Calu3 (cell line): ENCODE results near the gene CDH13. TPM values are rescaled to one million over a fixed set of nuclear protein-coding genes. Genes with fewer than 3 reads are reported as not detected.

ENCODE experiments used
- BruUV-seq: library from RNA; stranded (reverse); fragments of 400-500 nt; replicated peaks from 2 replicates; lab custom pipeline; 2021; lab: Mats Ljungman, UMichigan
- CTCF ChIA-PET: fragments of 300-600 bp; sonication (Branson Sonifier 250); formaldehyde crosslinking; loops from one replicate; lab custom pipeline; 2022; ENCODE audit warnings: antibody characterized with exemption; lab: Charles Lee
- DNase-seq: peaks from one replicate; pipeline ENCODE4 v3.0.0; 2022
- H3K27ac Mint-ChIP-seq: one replicate; pipeline ENCODE4 v1.8.0; 2022; ENCODE audit warnings: mixed read lengths; ENCODE audit not compliant: unreplicated experiment
- H3K27me3 Mint-ChIP-seq: one replicate; pipeline ENCODE4 v1.8.0; 2022; ENCODE audit warnings: mixed read lengths; ENCODE audit not compliant: unreplicated experiment
- H3K36me3 Mint-ChIP-seq: one replicate; pipeline ENCODE4 v1.8.0; 2022; ENCODE audit warnings: mild to moderate bottlenecking, moderate library complexity, mixed read lengths; ENCODE audit not compliant: insufficient read depth, unreplicated experiment
- H3K4me1 Mint-ChIP-seq: one replicate; pipeline ENCODE4 v1.8.0; 2022; ENCODE audit warnings: mild to moderate bottlenecking, low read depth, mixed read lengths; ENCODE audit not compliant: unreplicated experiment
- H3K4me3 Mint-ChIP-seq: one replicate; pipeline ENCODE4 v1.8.0; 2022; ENCODE audit warnings: mild to moderate bottlenecking, low read depth, moderate library complexity, mixed read lengths; ENCODE audit not compliant: unreplicated experiment
- H3K9me3 Mint-ChIP-seq: one replicate; pipeline ENCODE4 v1.8.0; 2022; ENCODE audit warnings: low read depth, mixed read lengths; ENCODE audit not compliant: unreplicated experiment
- intact Hi-C: fragments of 100-400 bp; cut with micrococcal nuclease; formaldehyde crosslinking; loops from one replicate; pipeline ENCODE4 v1.10.0; 2022; ENCODE audit not compliant: unreplicated experiment
- total RNA-seq: library from RNA; stranded (reverse); gene quantifications from 2 replicates; pipeline ENCODE4 v1.2.3, GENCODE V29; 2022
- TF ChIP-seq, protein P1 (sequence below): fragments of 200-600 bp; IDR thresholded peaks from one replicate; pipeline ENCODE4 v1.8.0; 2022; ENCODE audit warnings: antibody characterized with exemption; ENCODE audit not compliant: unreplicated experiment

Gene CDH13
- total RNA-seq, 1 experiment from 2014 or later = not detected

DNA sequence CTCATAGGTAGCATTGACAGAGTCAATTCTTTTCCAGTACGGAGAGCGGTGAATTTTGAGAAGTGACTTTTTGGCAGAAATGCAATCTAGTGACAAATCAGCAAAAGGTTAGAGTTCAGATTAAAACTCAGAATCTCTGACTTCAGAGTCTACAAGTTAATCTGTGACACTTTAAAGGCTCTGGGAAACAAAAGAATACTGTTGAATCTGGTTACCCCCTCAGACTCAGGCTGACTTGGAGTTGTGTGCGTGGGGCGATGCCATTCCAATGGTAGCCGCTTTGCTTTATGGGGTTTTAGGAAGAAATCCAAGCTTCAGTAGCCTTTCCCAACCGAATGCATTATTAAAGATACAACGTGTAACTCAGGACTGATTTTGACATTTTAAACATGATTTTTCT lies 118.2 kb downstream of the CDH13 start:
- intact Hi-C loops = no loop called here
- no peak overlapping the region for H3K27ac Mint-ChIP-seq
- H3K36me3 Mint-ChIP-seq = no peaks in the 10 kb centered on the region
- DNase-seq = no peak
- BruUV-seq = no TSS peak
- no peak overlapping the region for H3K4me3 Mint-ChIP-seq
- no peaks in the 10 kb centered on the region for H3K27me3 Mint-ChIP-seq
- CTCF ChIA-PET = no interaction called here
- peaks cover 11% of the 10 kb centered on the region for H3K9me3 Mint-ChIP-seq
- no peaks in the 10 kb centered on the region for H3K4me1 Mint-ChIP-seq
- TF ChIP-seq, protein P1, sequence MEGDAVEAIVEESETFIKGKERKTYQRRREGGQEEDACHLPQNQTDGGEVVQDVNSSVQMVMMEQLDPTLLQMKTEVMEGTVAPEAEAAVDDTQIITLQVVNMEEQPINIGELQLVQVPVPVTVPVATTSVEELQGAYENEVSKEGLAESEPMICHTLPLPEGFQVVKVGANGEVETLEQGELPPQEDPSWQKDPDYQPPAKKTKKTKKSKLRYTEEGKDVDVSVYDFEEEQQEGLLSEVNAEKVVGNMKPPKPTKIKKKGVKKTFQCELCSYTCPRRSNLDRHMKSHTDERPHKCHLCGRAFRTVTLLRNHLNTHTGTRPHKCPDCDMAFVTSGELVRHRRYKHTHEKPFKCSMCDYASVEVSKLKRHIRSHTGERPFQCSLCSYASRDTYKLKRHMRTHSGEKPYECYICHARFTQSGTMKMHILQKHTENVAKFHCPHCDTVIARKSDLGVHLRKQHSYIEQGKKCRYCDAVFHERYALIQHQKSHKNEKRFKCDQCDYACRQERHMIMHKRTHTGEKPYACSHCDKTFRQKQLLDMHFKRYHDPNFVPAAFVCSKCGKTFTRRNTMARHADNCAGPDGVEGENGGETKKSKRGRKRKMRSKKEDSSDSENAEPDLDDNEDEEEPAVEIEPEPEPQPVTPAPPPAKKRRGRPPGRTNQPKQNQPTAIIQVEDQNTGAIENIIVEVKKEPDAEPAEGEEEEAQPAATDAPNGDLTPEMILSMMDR = no peak

DNA sequence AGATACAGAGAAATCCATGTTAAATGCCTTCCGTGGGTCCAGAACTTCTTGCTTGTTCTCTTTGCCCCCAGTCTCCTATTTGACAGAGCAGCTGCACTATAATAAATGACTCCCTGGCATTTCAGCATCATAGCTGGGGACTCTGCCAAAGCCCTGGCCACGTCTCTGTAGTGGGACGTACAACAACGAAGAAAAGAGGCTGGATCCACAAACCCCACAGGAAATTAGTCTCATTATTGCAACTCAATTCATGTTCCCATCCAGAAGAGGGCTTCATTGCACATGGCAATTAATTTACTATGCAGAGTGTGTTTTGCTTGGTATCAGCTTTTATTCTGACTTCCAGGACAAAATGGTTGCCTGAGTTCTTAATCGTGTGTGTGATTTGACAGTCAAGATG lies 121.3 kb downstream of the CDH13 start:
- Mint-ChIP-seq H3K36me3 (no peaks in the 10 kb centered on the region), H3K27me3 (no peaks in the 10 kb centered on the region), H3K9me3 (peaks cover 12% of the 10 kb centered on the region), H3K27ac (no peak overlapping the region), H3K4me3 (no peak overlapping the region), H3K4me1 (no peaks in the 10 kb centered on the region)
- intact Hi-C loops = no loop called here
- no peak for DNase-seq
- TF ChIP-seq, protein P1 = no peak
- BruUV-seq = no TSS peak
- CTCF ChIA-PET = interaction anchor here (0.5 kb wide), 1 partner anchor 531 kb away, joined by 3 read pairs; no protein-coding TSS in a partner anchor

DNA sequence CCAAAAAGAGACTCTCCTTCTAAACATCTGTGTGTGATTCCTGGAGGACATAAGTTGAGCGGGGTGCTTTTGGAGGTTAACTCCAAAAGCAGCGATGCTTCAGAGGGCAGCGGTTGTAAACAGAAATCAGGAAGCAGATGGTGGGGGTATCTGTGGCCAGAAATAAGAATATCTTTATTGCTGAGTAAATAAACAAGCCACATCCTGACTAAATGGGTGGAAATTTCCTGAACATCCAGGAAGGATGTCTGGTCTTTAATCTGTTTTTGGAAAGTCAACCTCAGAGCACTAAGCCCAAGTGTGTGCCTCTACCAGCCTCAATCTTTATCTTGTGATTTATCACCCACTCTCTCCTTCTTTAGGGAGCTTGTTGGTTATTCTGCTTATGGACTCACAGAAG lies 123.3 kb downstream of the CDH13 start:
- Mint-ChIP-seq H3K4me1 (no peaks in the 10 kb centered on the region), H3K9me3 (peaks cover 12% of the 10 kb centered on the region), H3K4me3 (no peak overlapping the region), H3K36me3 (no peaks in the 10 kb centered on the region), H3K27ac (no peak overlapping the region), H3K27me3 (no peaks in the 10 kb centered on the region)
- intact Hi-C loops = no loop called here
- no peak for DNase-seq
- TF ChIP-seq, protein P1 = no peak
- CTCF ChIA-PET = no interaction called here
- no TSS peak for BruUV-seq

DNA sequence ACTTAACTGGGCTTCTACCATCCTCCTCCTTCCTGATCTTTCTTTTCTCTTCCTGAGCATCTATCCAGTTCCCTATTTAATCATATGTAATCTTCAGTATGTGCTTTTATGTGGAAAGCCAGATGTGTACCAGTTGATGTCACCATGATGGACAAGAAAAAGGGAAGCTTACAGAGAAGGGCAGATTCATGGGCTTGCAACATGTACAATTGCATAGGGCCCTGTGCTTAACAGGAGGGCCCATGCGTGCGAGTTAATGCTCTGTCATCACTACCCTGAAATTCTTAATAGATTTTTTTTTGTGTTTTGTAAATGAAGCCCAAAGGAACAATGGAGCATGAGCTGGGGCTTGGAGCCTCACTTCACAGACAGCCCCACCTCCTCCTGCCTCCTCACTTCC lies 124.3 kb downstream of the CDH13 start:
- H3K27me3 Mint-ChIP-seq = no peaks in the 10 kb centered on the region
- H3K27ac Mint-ChIP-seq = no peak overlapping the region
- CTCF ChIA-PET = no interaction called here
- TF ChIP-seq, protein P1 = no peak
- peaks cover 17% of the 10 kb centered on the region for H3K9me3 Mint-ChIP-seq
- BruUV-seq = no TSS peak
- no peaks in the 10 kb centered on the region for H3K36me3 Mint-ChIP-seq
- intact Hi-C loops = no loop called here
- H3K4me3 Mint-ChIP-seq = no peak overlapping the region
- DNase-seq = no peak
- H3K4me1 Mint-ChIP-seq = no peaks in the 10 kb centered on the region
